IMR-90 (cell line): Measurements from ENCODE around the gene CTTN. TPM values are rescaled to one million over a fixed set of nuclear protein-coding genes. Genes with fewer than 3 reads are reported as not detected.

Source experiments
- ATAC-seq: fragments of 200-7000 bp; cut with Tn5 transposase; 2 replicates; pipeline ENCODE4 v1.9.1; 2020; ENCODE audit warnings: low read depth, mild to moderate bottlenecking, moderate library complexity
- BruUV-seq: library from RNA; stranded (reverse); fragments of 400-500 nt; replicated peaks from 2 replicates; lab custom pipeline; 2021; lab: Mats Ljungman, UMichigan
- CTCF ChIA-PET: fragments of 300-600 bp; formaldehyde crosslinking; extraction: SDS; loops from one replicate; lab custom pipeline; 2021; ENCODE audit warnings: antibody characterized with exemption; lab: Yijun Ruan, JAX
- POLR2A ChIA-PET: fragments of 300-600 bp; sonication (Branson Sonifier 250); formaldehyde crosslinking; loops from one replicate; lab custom pipeline; 2022; ENCODE audit warnings: antibody characterized with exemption; ENCODE audit not compliant: unreplicated experiment; lab: Charles Lee
- DNase-seq: peaks from one replicate; pipeline ENCODE4 v3.0.0; 2013
- H2AFZ ChIP-seq: replicated peaks from 2 replicates; pipeline ENCODE3; 2013; ENCODE audit warnings: low read length, mild to moderate bottlenecking; ENCODE audit not compliant: poor library complexity
- H2AK5ac ChIP-seq: 2 replicates; pipeline ENCODE4 v1.6.1; 2013; ENCODE audit warnings: low read depth, low read length, inconsistent platforms
- H2AK9ac ChIP-seq: replicated peaks from 2 replicates; pipeline ENCODE3; 2013; ENCODE audit warnings: mild to moderate bottlenecking, low read depth, low read length, moderate library complexity; ENCODE audit not compliant: poor library complexity
- H2BK120ac ChIP-seq: 2 replicates; pipeline ENCODE4 v1.6.1; 2013; ENCODE audit warnings: low read depth, low read length, inconsistent platforms
- H2BK15ac ChIP-seq: 3 replicates; pipeline ENCODE4 v1.6.1; 2013; ENCODE audit warnings: low read depth, low read length, inconsistent platforms
- H2BK20ac ChIP-seq: 2 replicates; pipeline ENCODE4 v1.6.1; 2013; ENCODE audit warnings: low read depth, mild to moderate bottlenecking, inconsistent platforms, low read length, moderate library complexity
- H2BK5ac ChIP-seq: 2 replicates; pipeline ENCODE4 v1.6.1; 2013; ENCODE audit warnings: mild to moderate bottlenecking, low read depth, low read length, inconsistent platforms; ENCODE audit not compliant: poor library complexity, severe bottlenecking
- H3K14ac ChIP-seq: replicated peaks from 2 replicates; pipeline ENCODE4 v1.6.1; 2013; ENCODE audit warnings: low read depth, low read length, inconsistent platforms
- H3K18ac ChIP-seq: 2 replicates; pipeline ENCODE4 v1.6.1; 2013; ENCODE audit warnings: low read depth, low read length, control low read depth
- H3K23ac ChIP-seq: 2 replicates; pipeline ENCODE4 v1.6.1; 2013; ENCODE audit warnings: low read depth, low read length, inconsistent platforms
- H3K27ac ChIP-seq: 2 replicates; pipeline ENCODE4 v1.5.1; 2013; ENCODE audit warnings: mild to moderate bottlenecking, control low read depth, low read length; ENCODE audit not compliant: insufficient read depth
- H3K27me3 ChIP-seq: 2 replicates; pipeline ENCODE4 v1.6.1; 2013; ENCODE audit warnings: low read length; ENCODE audit not compliant: control insufficient read depth, insufficient read depth
- H3K36me3 ChIP-seq: 2 replicates; pipeline ENCODE4 v1.6.1; 2013; ENCODE audit warnings: low read length, mixed read lengths; ENCODE audit not compliant: control insufficient read depth, insufficient read depth
- H3K4ac ChIP-seq: 2 replicates; pipeline ENCODE4 v1.6.1; 2013; ENCODE audit warnings: low read depth, low read length, inconsistent platforms
- H3K4me1 ChIP-seq: 2 replicates; pipeline ENCODE4 v1.6.1; 2013; ENCODE audit warnings: low read length, mixed read lengths; ENCODE audit not compliant: control insufficient read depth, insufficient read depth
- H3K4me2 ChIP-seq: 2 replicates; pipeline ENCODE4 v1.6.1; 2013; ENCODE audit warnings: low read depth, mild to moderate bottlenecking, control low read depth, low read length, moderate library complexity
- H3K4me3 ChIP-seq: 2 replicates; pipeline ENCODE4 v1.5.1; 2013; ENCODE audit warnings: low read depth, mild to moderate bottlenecking, control low read depth, low read length, moderate library complexity; ENCODE audit not compliant: insufficient read depth
- H3K56ac ChIP-seq: 2 replicates; pipeline ENCODE4 v1.6.1; 2013; ENCODE audit warnings: low read length, inconsistent platforms; ENCODE audit not compliant: insufficient read depth; ENCODE audit errors: extremely low read depth
- H3K79me1 ChIP-seq, 2 experiments: 2 replicates each; pipeline ENCODE4 v1.6.1; 2013; ENCODE audit warnings: low read length in 2 of 2, inconsistent platforms in 1 of 2, low read depth in 1 of 2
- H3K9ac ChIP-seq: 2 replicates; pipeline ENCODE4 v1.6.1; 2013; ENCODE audit warnings: low read depth, low read length, control low read depth
- H3K9me1 ChIP-seq: 2 replicates; pipeline ENCODE4 v1.6.1; 2013; ENCODE audit warnings: low read length, inconsistent platforms; ENCODE audit not compliant: insufficient read depth
- H3K9me3 ChIP-seq: 2 replicates; pipeline ENCODE4 v1.6.1; 2013; ENCODE audit warnings: low read length; ENCODE audit not compliant: control insufficient read depth, insufficient read depth
- H4K20me1 ChIP-seq: 2 replicates; pipeline ENCODE4 v1.6.1; 2013; ENCODE audit warnings: low read length, inconsistent platforms; ENCODE audit not compliant: insufficient read depth
- H4K5ac ChIP-seq: 2 replicates; pipeline ENCODE4 v1.6.1; 2013; ENCODE audit warnings: mild to moderate bottlenecking, low read depth, low read length, control low read depth
- H4K8ac ChIP-seq, 2 experiments: 2 replicates each; pipeline ENCODE4 v1.6.1; 2013; ENCODE audit warnings: low read depth in 2 of 2, low read length in 2 of 2, control low read depth in 1 of 2, inconsistent platforms in 1 of 2
- H4K91ac ChIP-seq: 2 replicates; pipeline ENCODE4 v1.6.1; 2013; ENCODE audit warnings: low read depth, low read length, inconsistent platforms; ENCODE audit not compliant: insufficient read depth
- BHLHE40 ChIP-seq: fragments of 150-350 bp; IDR thresholded peaks from 2 replicates; pipeline ENCODE4 v1.6.1; 2016; ENCODE audit warnings: mild to moderate bottlenecking, low read depth, low read length
- CHD1 ChIP-seq: IDR thresholded peaks from 2 replicates; pipeline ENCODE4 v1.6.1; 2012; ENCODE audit warnings: low read depth, low read length, improper control_type of control experiment
- FOS ChIP-seq: fragments of 150-350 bp; IDR thresholded peaks from 2 replicates; pipeline ENCODE4 v1.6.1; 2016; ENCODE audit warnings: low read depth, low read length
- MAFK ChIP-seq: IDR thresholded peaks from 2 replicates; pipeline ENCODE4 v1.6.1; 2012; ENCODE audit warnings: low read depth, low read length, improper control_type of control experiment
- MAZ ChIP-seq: IDR thresholded peaks from 2 replicates; pipeline ENCODE4 v1.6.1; 2012; ENCODE audit warnings: low read depth, mild to moderate bottlenecking, low read length, improper control_type of control experiment, moderate library complexity, borderline replicate concordance
- MXI1 ChIP-seq: IDR thresholded peaks from 2 replicates; pipeline ENCODE4 v1.6.1; 2012; ENCODE audit warnings: low read depth, mild to moderate bottlenecking, low read length, moderate library complexity, borderline replicate concordance
- NFE2L2 ChIP-seq: fragments of 150-350 bp; IDR thresholded peaks from 2 replicates; pipeline ENCODE4 v1.6.1; 2016; ENCODE audit warnings: low read depth, mild to moderate bottlenecking, low read length
- POLR2A ChIP-seq: IDR thresholded peaks from 2 replicates; pipeline ENCODE4 v1.6.1; 2012; ENCODE audit warnings: mild to moderate bottlenecking, low read depth, low read length
- RAD21 ChIP-seq: IDR thresholded peaks from 2 replicates; pipeline ENCODE4 v1.6.1; 2012; ENCODE audit warnings: low read length, improper control_type of control experiment
- RFX5 ChIP-seq: IDR thresholded peaks from 2 replicates; pipeline ENCODE4 v1.8.0; 2012; ENCODE audit warnings: low read depth, mild to moderate bottlenecking, low read length, moderate library complexity
- SMC3 ChIP-seq: fragments of 150-350 bp; IDR thresholded peaks from 2 replicates; pipeline ENCODE4 v1.6.1; 2016; ENCODE audit warnings: low read depth, mild to moderate bottlenecking, antibody characterized with exemption, low read length, moderate library complexity
- USF2 ChIP-seq: fragments of 150-350 bp; IDR thresholded peaks from 2 replicates; pipeline ENCODE4 v1.6.1; 2017; ENCODE audit warnings: mild to moderate bottlenecking, antibody characterized with exemption, low read length, low read depth
- WGBS, 2 experiments: methylation state at CpG; one replicate each; pipeline versions ENCODE4 v1.1.5 to v1.1.7; 2013; ENCODE audit warnings: missing lambda C conversion rate in 2 of 2; ENCODE audit not compliant: insufficient read length in 1 of 2; ENCODE audit errors: extremely low coverage in 2 of 2; 5-methylcytosine and 5-hydroxymethylcytosine counted together
- dilution Hi-C: fragments of 300-500 bp; cut with HindIII; formaldehyde crosslinking; loops from one replicate; pipeline ENCODE4 v1.14.3; 2018; ENCODE audit warnings: low sequenced_read_pairs; ENCODE audit not compliant: unreplicated experiment
- in situ Hi-C: fragments of 300-500 bp; cut with MboI; formaldehyde crosslinking; loops from 3 replicates; pipeline ENCODE4 v1.14.3; 2019; ENCODE audit warnings: low sequenced_read_pairs, inconsistent platforms, mixed read lengths
- intact Hi-C: fragments of 100-400 bp; cut with micrococcal nuclease; formaldehyde crosslinking; loops from 2 replicates; pipeline ENCODE4 v1.10.0; 2022
- polyA plus RNA-seq, 3 experiments: library from polyadenylated mRNA; depleted of rRNA; stranded (reverse); fragments of >200 nt; gene quantifications; 2 replicates each; pipeline ENCODE4 v1.2.3, GENCODE V29; 2012; ENCODE audit warnings: low replicate concordance in 1 of 3
- total RNA-seq: library from RNA; depleted of rRNA; stranded (reverse); fragments of >200 nt; gene quantifications from 2 replicates; pipeline ENCODE4 v1.2.3, GENCODE V29; 2012

CTTN gene
- total and polyA plus RNA-seq, 2 of the 4 experiments (the other 2 are of a cell fraction): 287 to 296 TPM

GRCh38 chr11:70399681-70400112 lies 1.4 kb downstream of the CTTN start:
- Histone ChIP-seq H3K56ac (peak overlapping the region; percentile 92), H2BK20ac (no peak overlapping the region), H2AK5ac (peak overlapping the region; percentile 81), H3K36me3 (peaks cover 17% of the 10 kb centered on the region), H3K4me1 (peaks cover 17% of the 10 kb centered on the region), H3K79me1 (peaks cover 3 to 50% of the 10 kb centered on the region in 2 experiments), H3K9me3 (no peaks in the 10 kb centered on the region), H2AFZ (peak overlapping the region; percentile 81), H3K9me1 (peaks cover 23% of the 10 kb centered on the region), H4K91ac (peak overlapping the region; percentile 83), H3K18ac (peak overlapping the region; percentile 71), H4K8ac (peak overlapping the region; percentile 34 to 76), H3K27me3 (no peaks in the 10 kb centered on the region), H3K14ac (peak overlapping the region; percentile 96), H2BK15ac (no peak overlapping the region), H3K23ac (peak overlapping the region; percentile 94), H3K4me3 (peak overlapping the region; percentile 81), H2BK5ac (peak overlapping the region; percentile 99), H3K9ac (peak overlapping the region; percentile 82), H3K27ac (peak overlapping the region; percentile 99), H4K5ac (peak overlapping the region; percentile 76), H3K4ac (peak overlapping the region; percentile 97), H2BK120ac (peak overlapping the region; percentile 64), H4K20me1 (peaks cover 57% of the 10 kb centered on the region), H2AK9ac (peak overlapping the region; percentile 94), H3K4me2 (peak overlapping the region; percentile 98)
- DNase-seq: peak; percentile 97
- dilution Hi-C loops (no loop called here), intact Hi-C loops (loop anchor here (5.0 kb wide), 2 partner anchors 127 to 197 kb away; partner anchors contain the start of genes FADD and PPFIA1), in situ Hi-C loops (no loop called here)
- POLR2A ChIA-PET: no interaction called here
- TF ChIP-seq FOS: peak; percentile 94
- peak; percentile 1; the same call in 1 of the 2 replicates for TF ChIP-seq MAFK
- peak; percentile 63 for TF ChIP-seq USF2
- TF ChIP-seq MXI1: peak; percentile 92
- no peak for TF ChIP-seq RFX5
- TF ChIP-seq BHLHE40: peak; percentile 96
- TF ChIP-seq CHD1: peak; percentile 74
- no peak for TF ChIP-seq SMC3
- TF ChIP-seq MAZ: peak; percentile 65; the same call in 1 of the 2 replicates
- peak; percentile 28 for TF ChIP-seq NFE2L2
- no peak for TF ChIP-seq RAD21
- peak; percentile 88 for TF ChIP-seq POLR2A
- WGBS, 2 experiments: 0% methylated on average over 2 of the region's 16 CpGs; no CpG with 5 or more reads in 1 of the 2 experiments
- BruUV-seq: no TSS peak
- ATAC-seq: peak; percentile 77
- CTCF ChIA-PET: interaction anchor here (0.6 to 1.4 kb wide), 3 partner anchors 16 to 1026 kb away, joined by 3 to 6 read pairs (median 5); no protein-coding TSS in a partner anchor
